ENCODE data around the gene WWC2.

- TF ChIP-seq SOX15 (CRISPR knock-in tag; IDR thresholded peaks at IDR 0.05) (no peak), CTCF (IDR thresholded peaks at IDR 0.05) (no peak), ZNF121 (CRISPR knock-in tag; IDR thresholded peaks at IDR 0.05) (no peak), NR2C2 (CRISPR knock-in tag; IDR thresholded peaks at IDR 0.05) (no peak), OVOL2 (CRISPR knock-in tag; IDR thresholded peaks at IDR 0.05; ENCODE audit: borderline replicate concordance) (no peak), FOXP4 (CRISPR knock-in tag; IDR thresholded peaks at IDR 0.05) (no peak), E2F5 (CRISPR knock-in tag; IDR thresholded peaks at IDR 0.05) (no peak), E2F4 (CRISPR knock-in tag; IDR thresholded peaks at IDR 0.05; ENCODE audit: borderline replicate concordance, low read depth) (no peak)
Observed at GRCh38 chr4:183071222-183071621, 27.8 kb upstream of the WWC2 start.
